ENCODE measurements around the gene POP7. TPM values are rescaled to one million over a fixed set of nuclear protein-coding genes. Genes with fewer than 3 reads are reported as not detected.

The POP7 gene
- total RNA-seq, 2 experiments from 2014 or later = 38.7 to 42.2 TPM

DNA sequence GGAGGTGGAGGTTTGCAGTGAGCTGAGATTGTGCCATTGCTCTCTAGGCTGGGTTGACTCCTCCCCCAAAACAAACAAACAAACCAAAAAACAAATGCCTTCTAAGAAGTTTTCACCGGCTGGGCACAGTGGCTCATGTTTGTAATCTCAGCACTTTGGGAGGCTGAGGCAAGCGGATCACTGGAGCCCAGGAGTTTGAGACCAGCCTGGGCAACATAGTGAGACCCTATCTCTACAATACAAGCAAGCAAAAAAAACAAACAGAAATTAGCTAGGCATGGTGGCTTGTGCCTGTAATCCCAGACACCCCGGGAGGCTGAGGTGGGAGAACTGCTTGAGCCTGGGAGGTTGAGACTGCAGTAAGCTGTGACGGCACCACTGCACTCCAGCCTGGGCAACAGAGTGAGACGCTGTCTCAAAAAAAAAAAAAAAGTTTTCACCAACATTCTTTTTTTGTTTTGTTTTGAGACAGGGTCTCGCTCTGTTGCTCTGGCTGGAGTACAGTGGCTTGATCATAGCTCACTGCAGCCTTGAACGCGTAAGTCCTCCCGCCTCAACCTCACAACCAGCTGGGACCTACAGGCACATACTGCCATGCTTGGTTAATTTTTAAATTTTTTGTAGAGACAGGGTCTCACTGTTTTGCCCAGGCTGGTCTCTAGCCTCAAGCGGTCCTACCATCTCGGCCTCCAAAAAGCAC lies 26.2 kb downstream of the POP7 start:
- no peaks in the 10 kb centered on the region for H3K36me3 Mint-ChIP-seq
- H3K4me3 Mint-ChIP-seq = no peak overlapping the region
- no peak overlapping the region for H3K27ac Mint-ChIP-seq
- DNase-seq = no peak
- H3K4me1 Mint-ChIP-seq (ENCODE audit: low read depth) = no peaks in the 10 kb centered on the region
- peaks cover 5% of the 10 kb centered on the region for H3K27me3 Mint-ChIP-seq
- CTCF ChIA-PET = interaction anchor here (1.3 kb wide), 1 partner anchor 120 kb away, joined by 4 read pairs; the partner anchor contains the start of gene SLC12A9
- POLR2A ChIA-PET = no interaction called here
- no peaks in the 10 kb centered on the region for H3K9me3 Mint-ChIP-seq
- intact Hi-C loops (cut with micrococcal nuclease) = no loop called here

DNA sequence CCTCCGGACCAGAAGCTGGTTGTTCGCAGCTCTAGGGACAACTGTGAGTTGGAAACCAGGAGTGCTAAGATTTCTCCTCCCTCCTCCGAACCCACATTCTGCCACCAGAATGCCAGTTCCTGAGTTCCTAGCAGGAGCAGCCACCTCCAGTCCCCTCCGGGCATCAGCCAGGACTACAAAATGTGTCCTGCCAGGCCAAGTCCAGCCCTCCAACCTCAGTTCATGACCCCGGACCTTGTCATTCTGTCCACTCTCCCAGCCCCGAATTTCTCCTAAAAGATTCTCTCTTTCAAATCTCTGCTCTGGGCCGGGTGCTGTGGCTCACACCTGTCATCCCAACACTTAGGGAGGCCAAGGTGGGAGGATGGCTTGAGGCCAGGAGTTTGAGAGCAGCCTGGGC lies 29.8 kb downstream of the POP7 start:
- intact Hi-C loops (cut with micrococcal nuclease) = no loop called here
- no peaks in the 10 kb centered on the region for H3K27me3 Mint-ChIP-seq
- H3K4me3 Mint-ChIP-seq = no peak overlapping the region
- H3K9me3 Mint-ChIP-seq = no peaks in the 10 kb centered on the region
- H3K4me1 Mint-ChIP-seq (ENCODE audit: low read depth) = no peaks in the 10 kb centered on the region
- ChIA-PET POLR2A (no interaction called here), CTCF (no interaction called here)
- H3K36me3 Mint-ChIP-seq = no peaks in the 10 kb centered on the region
- DNase-seq = no peak
- no peak overlapping the region for H3K27ac Mint-ChIP-seq

DNA sequence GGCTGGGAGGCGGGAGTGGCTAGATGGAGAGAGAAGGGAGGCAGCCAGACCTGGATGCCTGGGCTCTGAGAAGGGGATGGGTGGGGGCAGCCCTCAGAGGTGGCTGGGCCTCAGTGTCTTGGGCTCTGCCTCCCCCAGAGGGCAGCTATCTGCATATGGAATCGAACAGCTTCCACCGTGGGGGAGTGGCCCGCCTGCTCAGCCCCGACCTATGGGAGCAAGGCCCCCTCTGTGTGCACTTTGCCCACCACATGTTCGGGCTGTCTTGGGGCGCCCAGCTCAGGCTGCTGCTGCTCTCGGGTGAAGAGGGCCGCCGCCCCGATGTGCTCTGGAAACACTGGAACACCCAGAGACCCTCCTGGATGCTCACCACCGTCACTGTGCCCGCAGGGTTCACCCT lies 30.8 kb downstream of the POP7 start:
- ChIA-PET CTCF (no interaction called here), POLR2A (no interaction called here)
- Mint-ChIP-seq H3K27ac (no peak overlapping the region), H3K9me3 (no peaks in the 10 kb centered on the region), H3K36me3 (no peaks in the 10 kb centered on the region), H3K27me3 (no peaks in the 10 kb centered on the region), H3K4me3 (no peak overlapping the region), H3K4me1 (ENCODE audit: low read depth) (no peaks in the 10 kb centered on the region)
- intact Hi-C loops (cut with micrococcal nuclease) = no loop called here
- DNase-seq = no peak

DNA sequence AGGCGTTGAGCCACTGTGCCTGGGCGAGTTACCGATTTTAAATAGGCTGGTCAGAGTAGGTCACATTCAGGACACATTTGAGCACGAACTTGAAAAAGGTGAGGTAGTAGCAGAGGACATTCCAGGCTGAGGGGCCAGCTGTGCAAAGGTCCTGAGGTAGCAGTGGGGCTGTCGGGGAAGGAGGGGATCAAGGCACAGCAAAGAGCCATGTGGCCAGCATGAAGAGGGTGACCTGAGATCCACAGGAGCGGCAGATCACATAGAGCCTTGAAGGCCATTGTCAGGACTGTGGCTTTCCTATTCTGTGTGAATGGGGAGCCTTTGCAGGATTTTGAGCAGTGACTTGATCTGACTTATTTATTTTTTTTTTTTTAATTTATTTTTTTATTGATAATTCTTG lies 34.0 kb downstream of the POP7 start:
- Mint-ChIP-seq H3K4me3 (no peak overlapping the region), H3K4me1 (ENCODE audit: low read depth) (no peaks in the 10 kb centered on the region), H3K27me3 (peaks cover 4% of the 10 kb centered on the region), H3K36me3 (no peaks in the 10 kb centered on the region), H3K9me3 (no peaks in the 10 kb centered on the region), H3K27ac (no peak overlapping the region)
- intact Hi-C loops (cut with micrococcal nuclease) = no loop called here
- POLR2A ChIA-PET = no interaction called here
- CTCF ChIA-PET = no interaction called here
- DNase-seq = no peak

DNA sequence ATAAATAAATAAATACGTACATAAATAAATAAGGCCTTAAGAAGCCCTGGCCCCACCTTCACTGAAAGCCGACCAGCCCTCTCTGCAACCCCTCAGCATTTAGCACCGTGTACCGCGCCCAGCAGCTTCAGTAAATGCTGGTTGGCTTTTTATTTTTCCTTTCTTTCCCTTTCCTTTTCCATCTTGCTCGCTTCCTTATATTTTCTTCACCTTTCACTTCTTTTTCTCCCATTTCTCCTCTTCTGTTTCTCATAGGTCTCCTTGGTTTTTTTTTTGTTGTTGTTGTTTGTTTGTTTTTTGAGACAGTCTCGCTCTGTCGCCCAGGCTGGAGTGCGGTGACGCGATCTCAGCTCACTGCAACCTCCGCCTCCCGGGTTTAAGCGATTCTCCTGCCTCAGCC lies 38.7 kb downstream of the POP7 start:
- H3K27ac Mint-ChIP-seq = no peak overlapping the region
- intact Hi-C loops (cut with micrococcal nuclease) = no loop called here
- POLR2A ChIA-PET = no interaction called here
- H3K4me1 Mint-ChIP-seq (ENCODE audit: low read depth) = peaks cover 4% of the 10 kb centered on the region
- no peaks in the 10 kb centered on the region for H3K9me3 Mint-ChIP-seq
- H3K27me3 Mint-ChIP-seq = peaks cover 23% of the 10 kb centered on the region
- CTCF ChIA-PET = interaction anchor here (1.2 kb wide), 1 partner anchor 21 kb away, joined by 5 read pairs; no protein-coding TSS in a partner anchor
- no peak for DNase-seq
- H3K4me3 Mint-ChIP-seq = peak overlapping the region; percentile 73
- no peaks in the 10 kb centered on the region for H3K36me3 Mint-ChIP-seq

DNA sequence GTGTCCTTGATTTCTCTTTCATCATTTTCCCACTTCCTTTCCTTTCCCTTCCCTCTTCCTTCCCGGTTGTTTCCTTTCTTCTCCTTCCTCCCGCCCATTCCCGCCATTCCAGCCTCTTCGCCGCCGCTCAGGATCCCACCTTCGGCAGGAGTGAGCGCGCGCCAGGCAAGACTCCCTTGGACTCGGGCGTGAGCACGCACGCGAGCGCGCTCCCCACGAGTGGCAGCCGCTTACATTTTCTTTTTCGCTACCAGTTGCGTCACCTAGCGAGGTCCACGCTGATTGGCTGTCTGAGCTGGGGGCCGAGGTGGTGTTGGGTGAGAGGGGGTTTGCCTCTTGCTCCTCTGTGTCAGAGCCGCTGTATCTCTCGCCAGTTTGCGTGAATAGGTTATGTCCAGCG lies 39.3 kb downstream of the POP7 start:
- Mint-ChIP-seq H3K27me3 (peaks cover 23% of the 10 kb centered on the region), H3K9me3 (no peaks in the 10 kb centered on the region), H3K36me3 (no peaks in the 10 kb centered on the region), H3K27ac (no peak overlapping the region), H3K4me1 (ENCODE audit: low read depth) (peaks cover 4% of the 10 kb centered on the region), H3K4me3 (peak overlapping the region; percentile 73)
- CTCF ChIA-PET = interaction anchor here (1.2 to 1.3 kb wide), 2 partner anchors 22 to 53 kb away, joined by 4 to 5 read pairs; no protein-coding TSS in a partner anchor
- intact Hi-C loops (cut with micrococcal nuclease) = no loop called here
- peak; percentile 53 for DNase-seq
- POLR2A ChIA-PET = no interaction called here

DNA sequence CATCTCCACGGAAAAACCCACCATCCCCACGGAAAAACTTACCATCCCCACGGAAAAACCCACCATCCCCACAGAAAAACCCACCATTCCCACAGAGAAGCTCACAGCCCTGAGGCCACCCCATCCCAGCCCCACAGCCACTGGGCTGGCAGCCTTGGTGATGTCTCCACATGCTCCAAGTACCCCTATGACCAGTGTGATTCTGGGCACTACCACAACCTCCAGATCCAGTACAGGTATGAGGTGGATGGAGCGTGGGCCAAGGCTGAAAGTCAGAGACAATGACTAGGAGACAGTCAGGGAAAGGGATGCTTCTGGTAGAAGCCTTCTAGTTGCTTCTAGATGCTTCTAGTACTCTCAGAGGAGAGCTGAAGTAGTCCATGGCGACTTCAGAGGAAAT lies 47.1 kb downstream of the POP7 start:
- intact Hi-C loops (cut with micrococcal nuclease) = no loop called here
- CTCF ChIA-PET = no interaction called here
- H3K36me3 Mint-ChIP-seq = no peaks in the 10 kb centered on the region

DNA sequence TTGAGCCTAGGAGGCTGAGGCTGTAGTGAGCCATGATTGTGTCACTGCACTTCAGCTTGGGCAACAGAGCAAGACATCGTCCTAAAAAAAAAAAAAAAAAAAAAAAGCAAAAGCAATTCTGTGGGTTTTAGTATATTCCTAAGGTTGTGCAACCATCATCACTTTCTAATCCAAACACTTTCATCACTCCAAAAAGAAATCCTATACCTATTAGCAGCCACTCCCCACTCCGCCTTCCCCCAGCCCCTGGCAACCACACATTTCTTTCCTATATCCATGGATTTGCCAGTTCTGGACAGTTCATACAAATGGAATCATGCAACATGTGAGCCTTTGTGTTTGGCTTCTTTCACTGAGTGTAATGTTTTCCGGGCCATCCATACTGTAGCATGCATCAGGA lies 47.8 kb downstream of the POP7 start:
- H3K9me3 Mint-ChIP-seq = no peaks in the 10 kb centered on the region
- H3K4me1 Mint-ChIP-seq (ENCODE audit: low read depth) = no peaks in the 10 kb centered on the region
- no peak overlapping the region for H3K4me3 Mint-ChIP-seq
- intact Hi-C loops (cut with micrococcal nuclease) = no loop called here
- DNase-seq = no peak
- POLR2A ChIA-PET = no interaction called here
- no peaks in the 10 kb centered on the region for H3K36me3 Mint-ChIP-seq
- no peak overlapping the region for H3K27ac Mint-ChIP-seq
- H3K27me3 Mint-ChIP-seq = peaks cover 11% of the 10 kb centered on the region
- CTCF ChIA-PET = no interaction called here

More for the DNA sequence above, 47.1 kb downstream of the POP7 start:
- Mint-ChIP-seq H3K4me3 (no peak overlapping the region), H3K27ac (no peak overlapping the region), H3K27me3 (peaks cover 16% of the 10 kb centered on the region), H3K4me1 (ENCODE audit: low read depth) (no peaks in the 10 kb centered on the region), H3K9me3 (no peaks in the 10 kb centered on the region)
- peak; percentile 15 for DNase-seq
- POLR2A ChIA-PET = interaction anchor here (0.6 kb wide), 1 partner anchor 296 kb away, joined by 3 read pairs; no protein-coding TSS in a partner anchor

Other genes starting within 250 kb of the POP7 start
- 1 to 10 TPM; 3.5 to 3.9 TPM for gene SPACDR, start 241.9 kb upstream of the POP7 start, total RNA-seq
- 10 to 100 TPM; 87.8 to 89.5 TPM for gene TSC22D4, start 226.9 kb upstream of the POP7 start, total RNA-seq
- gene NYAP1, start 222.2 kb upstream of the POP7 start, total RNA-seq = under 1 TPM; 0.17 to 0.24 TPM
- 10 to 100 TPM; 60.9 to 62.5 TPM for gene AGFG2, start 166.9 kb upstream of the POP7 start, total RNA-seq
- gene SAP25, start 132.2 kb upstream of the POP7 start, total RNA-seq = 10 to 100 TPM in 1 of 2 experiments, 1 to 10 TPM in 1; 9.9 to 11.4 TPM
- gene LRCH4, start 120.0 kb upstream of the POP7 start, total RNA-seq = 10 to 100 TPM; 93.4 to 97.7 TPM
- 1 to 10 TPM; 2.2 to 2.6 TPM for gene FBXO24, start 119.8 kb upstream of the POP7 start, total RNA-seq
- gene PCOLCE, start 103.8 kb upstream of the POP7 start, total RNA-seq = 10 to 100 TPM in 1 of 2 experiments, 1 to 10 TPM in 1; 9.2 to 11.0 TPM
- 10 to 100 TPM; 14.0 to 14.4 TPM for gene MOSPD3, start 93.6 kb upstream of the POP7 start, total RNA-seq
- 1 to 10 TPM; 8.7 to 9.9 TPM for gene TFR2, start 64.6 kb upstream of the POP7 start, total RNA-seq
- gene ACTL6B, start 49.7 kb upstream of the POP7 start, total RNA-seq = not detected
- 100 to 1,000 TPM; 228 to 231 TPM for gene GNB2, start 32.4 kb upstream of the POP7 start, total RNA-seq
- 10 to 100 TPM; 40.2 to 40.5 TPM for gene GIGYF1, start 11.9 kb upstream of the POP7 start, total RNA-seq
- gene EPO, start 14.3 kb downstream of the POP7 start, total RNA-seq = not detected
- gene ZAN, start 27.5 kb downstream of the POP7 start, total RNA-seq = not detected
- 1 to 10 TPM; 2.8 to 3.6 TPM for gene EPHB4, start 121.4 kb downstream of the POP7 start, total RNA-seq
- 10 to 100 TPM; 17.8 to 18.5 TPM for gene SLC12A9, start 146.6 kb downstream of the POP7 start, total RNA-seq
- 10 to 100 TPM; 25.8 to 25.9 TPM for gene TRIP6, start 161.3 kb downstream of the POP7 start, total RNA-seq
- 100 to 1,000 TPM; 209 to 223 TPM for gene SRRT, start 169.0 kb downstream of the POP7 start, total RNA-seq
- gene UFSP1, start 183.6 kb downstream of the POP7 start, total RNA-seq = 1 to 10 TPM; 1.5 to 2.0 TPM
- gene ACHE, start 189.8 kb downstream of the POP7 start, total RNA-seq = not detected
- under 1 TPM in 1 of 2 experiments, not detected in 1; 0.29 TPM for gene MUC3A, start 243.4 kb downstream of the POP7 start, total RNA-seq